Stomach (tissue), 9 donors: ENCODE results near the gene MAFB. TPM values are rescaled to one million over a fixed set of nuclear protein-coding genes. Genes with fewer than 3 reads are reported as not detected.

Experiments
- DNase-seq, 2 donors: peaks; one replicate each; pipeline versions ENCODE4 v3.0.0 to v3.0.0-alpha.2; 2013 to 2019
- H3K27ac ChIP-seq, 5 donors: fragments of 200-600 bp in 4 of 5; sonication (generic) in 4 of 5; one replicate each; pipeline ENCODE4 v1.5.1; 2013 to 2019; ENCODE audit warnings: mild to moderate bottlenecking in 1 of 5, moderate library complexity in 1 of 5
- H3K27me3 ChIP-seq, 3 donors: fragments of 200-600 bp; sonication (generic); one replicate each; pipeline ENCODE4 v1.5.1; 2017 to 2019; ENCODE audit warnings: mixed run types in 1 of 3
- H3K36me3 ChIP-seq, 4 donors: fragments of 200-600 bp; sonication (generic); 1 replicate in 3 of 4; 2 replicates in 1 of 4; pipeline ENCODE4 v1.5.1; 2016 to 2019
- H3K4me1 ChIP-seq, 4 donors: fragments of 200-600 bp; sonication (generic); one replicate each; pipeline ENCODE4 v1.5.1; 2016 to 2019
- H3K4me3 ChIP-seq, 4 donors: fragments of 200-600 bp; sonication (generic) in 3 of 4; one replicate each; pipeline ENCODE4 v1.5.1; 2016 to 2019; ENCODE audit warnings: mild to moderate bottlenecking in 1 of 4
- H3K9me3 ChIP-seq, 4 donors: fragments of 200-600 bp; sonication (generic); one replicate each; pipeline ENCODE4 v1.5.1; 2016 to 2019
- EP300 ChIP-seq: sonication (generic); formaldehyde crosslinking; IDR thresholded peaks from one replicate; pipeline ENCODE4 v1.6.1; 2017; ENCODE audit warnings: antibody characterized with exemption
- POLR2A ChIP-seq, 4 donors: fragments of 450-650 bp; IDR thresholded peaks; one replicate each; pipeline ENCODE4 v1.6.1; 2016; ENCODE audit warnings: antibody characterized with exemption in 4 of 4, control low read depth in 2 of 4, mild to moderate bottlenecking in 1 of 4, moderate library complexity in 1 of 4
- POLR2AphosphoS5 ChIP-seq, 3 donors: sonication (generic); formaldehyde crosslinking; IDR thresholded peaks; one replicate each; pipeline ENCODE4 v1.6.1; 2016; ENCODE audit warnings: antibody characterized with exemption in 3 of 3
- WGBS, 5 donors: extraction: QIAGEN DNeasy Blood & Tissue Kit in 3 of 5; methylation state at CpG; one replicate each; pipeline versions ENCODE4 v1.1.5 to v1.1.7; 2013 to 2018; 5-methylcytosine and 5-hydroxymethylcytosine counted together
- intact Hi-C: fragments of 100-400 bp; cut with DNase I; formaldehyde crosslinking; loops from one replicate; pipeline ENCODE4 v1.15.1; 2023; ENCODE audit warnings: low total_unique reads
- polyA plus RNA-seq, 3 donors: library from polyadenylated mRNA; stranded (reverse); fragments of 200-250 nt; gene quantifications; one replicate each; pipeline ENCODE4 v1.2.3, GENCODE V29; 2013
- total RNA-seq, 5 donors: library from RNA; depleted of rRNA; stranded (reverse); fragments of >200 nt; gene quantifications; one replicate each; pipeline versions ENCODE4 v1.1.0 to v1.2.3, GENCODE V29; 2014 to 2016
- TF ChIP-seq, protein P1 (sequence below), 7 experiments: fragments of 450-650 bp in 4 of 7; fragments of 200-600 bp in 3 of 7; sonication (generic) in 3 of 7; IDR thresholded peaks; one replicate each; pipeline ENCODE4 v1.5.1; 2016 to 2019; ENCODE audit warnings: antibody characterized with exemption in 7 of 7, control low read depth in 2 of 7, mild to moderate bottlenecking in 1 of 7
- donor health status: healthy with polysubstance abuse.
- donor health status: Bipolar disorder and iron deficiency.
- donor health status: healthy.

MAFB gene
- total and polyA plus RNA-seq, 8 donors: 4.5 to 34.4 (median 8.5) TPM

DNA sequence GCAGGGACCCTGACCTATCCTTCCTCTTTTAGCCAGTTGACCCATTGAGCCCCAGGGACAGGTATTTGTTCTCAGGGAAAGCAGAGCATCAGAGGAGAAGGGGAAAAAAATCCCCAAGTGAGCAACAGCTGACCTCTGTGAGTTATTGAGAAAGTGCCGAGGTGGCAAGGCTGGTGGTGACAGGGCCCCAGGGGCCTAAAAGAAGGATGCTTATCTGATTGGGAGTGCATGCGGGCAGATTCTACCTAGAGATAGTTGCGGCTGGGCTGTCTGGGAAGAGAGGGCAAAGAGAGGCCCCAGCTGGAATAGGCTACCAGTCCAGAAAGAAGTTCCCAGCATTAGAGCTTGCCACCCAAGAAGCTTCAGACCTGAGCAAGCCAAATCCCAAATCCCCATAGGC is 26.5 kb upstream of the MAFB start:
- peaks cover 0 to 61% (median 3%) of the 10 kb centered on the region in 3 donors for H3K27me3 ChIP-seq
- no peaks in the 10 kb centered on the region for H3K4me1 ChIP-seq
- intact Hi-C loops: no loop called here
- TF ChIP-seq POLR2AphosphoS5 (IDR thresholded peaks at IDR 0.05): no peak
- TF ChIP-seq, protein P1, sequence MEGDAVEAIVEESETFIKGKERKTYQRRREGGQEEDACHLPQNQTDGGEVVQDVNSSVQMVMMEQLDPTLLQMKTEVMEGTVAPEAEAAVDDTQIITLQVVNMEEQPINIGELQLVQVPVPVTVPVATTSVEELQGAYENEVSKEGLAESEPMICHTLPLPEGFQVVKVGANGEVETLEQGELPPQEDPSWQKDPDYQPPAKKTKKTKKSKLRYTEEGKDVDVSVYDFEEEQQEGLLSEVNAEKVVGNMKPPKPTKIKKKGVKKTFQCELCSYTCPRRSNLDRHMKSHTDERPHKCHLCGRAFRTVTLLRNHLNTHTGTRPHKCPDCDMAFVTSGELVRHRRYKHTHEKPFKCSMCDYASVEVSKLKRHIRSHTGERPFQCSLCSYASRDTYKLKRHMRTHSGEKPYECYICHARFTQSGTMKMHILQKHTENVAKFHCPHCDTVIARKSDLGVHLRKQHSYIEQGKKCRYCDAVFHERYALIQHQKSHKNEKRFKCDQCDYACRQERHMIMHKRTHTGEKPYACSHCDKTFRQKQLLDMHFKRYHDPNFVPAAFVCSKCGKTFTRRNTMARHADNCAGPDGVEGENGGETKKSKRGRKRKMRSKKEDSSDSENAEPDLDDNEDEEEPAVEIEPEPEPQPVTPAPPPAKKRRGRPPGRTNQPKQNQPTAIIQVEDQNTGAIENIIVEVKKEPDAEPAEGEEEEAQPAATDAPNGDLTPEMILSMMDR (IDR thresholded peaks at IDR 0.05): no peak
- no peak for TF ChIP-seq EP300
- no peak for TF ChIP-seq POLR2A (IDR thresholded peaks at IDR 0.05)
- no peaks in the 10 kb centered on the region for H3K36me3 ChIP-seq
- H3K27ac ChIP-seq: no peak overlapping the region
- 89 to 100% (median 91%) methylated on average over 3 of the region's 3 CpGs for WGBS, 5 donors
- no peak for DNase-seq
- no peak overlapping the region for H3K4me3 ChIP-seq
- H3K9me3 ChIP-seq: no peaks in the 10 kb centered on the region

- WGBS, 5 donors: 86 to 92% (median 89%) methylated on average over 3 of the region's 3 CpGs
- DNase-seq: no peak
- H3K4me3 ChIP-seq: no peak overlapping the region
- H3K27ac ChIP-seq: no peak overlapping the region
- H3K9me3 ChIP-seq: no peaks in the 10 kb centered on the region
- TF ChIP-seq, protein P1 (IDR thresholded peaks at IDR 0.05): no peak
- TF ChIP-seq POLR2A (IDR thresholded peaks at IDR 0.05) (no peak), POLR2AphosphoS5 (IDR thresholded peaks at IDR 0.05) (no peak), EP300 (no peak)
- no peaks in the 10 kb centered on the region for H3K36me3 ChIP-seq
- H3K4me1 ChIP-seq: no peaks in the 10 kb centered on the region
- peaks cover 0 to 66% (median 3%) of the 10 kb centered on the region in 3 donors for H3K27me3 ChIP-seq
- intact Hi-C loops: no loop called here
These were observed 25.9 kb upstream of the MAFB start for GRCh38 chr20:40714916-40715315.

GRCh38 chr20:40714109-40714508 is 25.1 kb upstream of the MAFB start:
- DNase-seq: no peak
- H3K36me3 ChIP-seq: no peaks in the 10 kb centered on the region
- intact Hi-C loops: no loop called here
- 85 to 92% (median 90%) methylated on average over 4 of the region's 4 CpGs for WGBS, 5 donors
- H3K27me3 ChIP-seq: peaks cover 0 to 70% (median 3%) of the 10 kb centered on the region in 3 donors
- no peak overlapping the region for H3K4me3 ChIP-seq
- no peaks in the 10 kb centered on the region for H3K4me1 ChIP-seq
- H3K9me3 ChIP-seq: no peaks in the 10 kb centered on the region
- no peak overlapping the region for H3K27ac ChIP-seq
- TF ChIP-seq EP300: no peak
- no peak for TF ChIP-seq POLR2AphosphoS5 (IDR thresholded peaks at IDR 0.05)
- TF ChIP-seq, protein P1 (IDR thresholded peaks at IDR 0.05): no peak
- no peak for TF ChIP-seq POLR2A (IDR thresholded peaks at IDR 0.05)

GRCh38 chr20:40713508-40713907 is 24.5 kb upstream of the MAFB start:
- intact Hi-C loops: no loop called here
- H3K27me3 ChIP-seq: peaks cover 0 to 66% (median 3%) of the 10 kb centered on the region in 3 donors
- no peaks in the 10 kb centered on the region for H3K36me3 ChIP-seq
- no peak for DNase-seq
- TF ChIP-seq EP300 (no peak), POLR2AphosphoS5 (IDR thresholded peaks at IDR 0.05) (no peak), POLR2A (IDR thresholded peaks at IDR 0.05) (no peak)
- TF ChIP-seq, protein P1 (IDR thresholded peaks at IDR 0.05): no peak
- no peaks in the 10 kb centered on the region for H3K9me3 ChIP-seq
- H3K4me3 ChIP-seq: no peak overlapping the region
- no peaks in the 10 kb centered on the region for H3K4me1 ChIP-seq
- no peak overlapping the region for H3K27ac ChIP-seq
- 68 to 78% (median 76%) methylated on average over 6 of the region's 6 CpGs for WGBS, 5 donors
